Liver (tissue), 3 donors: ENCODE results near the gene S100A16.

Experiments used
- ATF3 ChIP-seq: IDR thresholded peaks from 2 replicates; pipeline ENCODE4 v1.6.1; 2016; ENCODE audit warnings: antibody characterized with exemption
- CTCF ChIP-seq: fragments of 150-350 bp; IDR thresholded peaks from 2 replicates; pipeline ENCODE4 v1.5.1; 2017; ENCODE audit warnings: improper control_type of control experiment, low read depth, low read length; ENCODE audit not compliant: missing input control
- FOXA1 ChIP-seq: IDR thresholded peaks from 2 replicates; pipeline ENCODE4 v1.6.1; 2016; ENCODE audit warnings: antibody characterized with exemption
- GABPA ChIP-seq, 2 donors: IDR thresholded peaks in 1 of 2; conservative IDR thresholded peaks in 1 of 2; 2 replicates each; pipeline ENCODE4 v1.6.1; 2016; ENCODE audit warnings: antibody characterized with exemption in 2 of 2, mild to moderate bottlenecking in 1 of 2, moderate library complexity in 1 of 2
- RAD21 ChIP-seq, 2 donors: IDR thresholded peaks; 2 replicates each; pipeline ENCODE4 v1.6.1; 2016; ENCODE audit warnings: antibody characterized with exemption in 2 of 2, mild to moderate bottlenecking in 2 of 2
- REST ChIP-seq: IDR thresholded peaks from 2 replicates; pipeline ENCODE4 v1.6.1; 2016; ENCODE audit warnings: antibody characterized with exemption, mild to moderate bottlenecking
- donor health status: healthy.
- donor health status: healthy.

- no peak for TF ChIP-seq CTCF
- TF ChIP-seq REST = no peak
- no peak for TF ChIP-seq GABPA (IDR thresholded peaks at IDR 0.05 in 1 of 2, conservative IDR thresholded peaks at IDR 0.05 in 1 of 2)
- TF ChIP-seq FOXA1 = no peak
- TF ChIP-seq RAD21 (IDR thresholded peaks at IDR 0.05) = no peak
- no peak for TF ChIP-seq ATF3
These were observed 35.3 kb downstream of the S100A16 start for GRCh38 chr1:153577624-153578051.
